Hepatocyte (in vitro differentiated cells): ENCODE measurements around the gene B3GAT1.

Source experiments
- CTCF ChIP-seq: fragments of 200-600 bp; sonication (generic); IDR thresholded peaks from 2 replicates; pipeline ENCODE4 v1.5.1; 2016; ENCODE audit warnings: antibody characterized with exemption, mild to moderate bottlenecking; ENCODE audit not compliant: poor library complexity
- EZH2 ChIP-seq: fragments of 200-600 bp; sonication (generic); IDR thresholded peaks from 2 replicates; pipeline ENCODE4 v1.6.1; 2016; ENCODE audit warnings: antibody characterized with exemption, mild to moderate bottlenecking, borderline replicate concordance
- EZH2phosphoT487 ChIP-seq: fragments of 200-600 bp; sonication (generic); IDR thresholded peaks from one replicate; pipeline ENCODE4 v1.6.1; 2018; ENCODE audit warnings: antibody characterized with exemption, mild to moderate bottlenecking, low read depth, moderate library complexity; ENCODE audit not compliant: unreplicated experiment, severe bottlenecking

GRCh38 chr11:134363592-134363991 lies 48.5 kb downstream of the B3GAT1 start:
- no peak for TF ChIP-seq CTCF
- no peak for TF ChIP-seq EZH2phosphoT487
- no peak for TF ChIP-seq EZH2
